PFSK-1 (cell line): ENCODE results near the gene NUDT16.

Source experiments
- POLR2AphosphoS5 ChIP-seq: IDR thresholded peaks from 2 replicates; pipeline ENCODE4 v1.6.1; 2012; ENCODE audit warnings: low read depth, mild to moderate bottlenecking, control low read depth, low read length, moderate library complexity
- REST ChIP-seq, 2 experiments: IDR thresholded peaks; 2 replicates each; pipeline versions ENCODE4 v1.6.1 to v1.8.0; 2011 to 2012; ENCODE audit warnings: low read depth in 2 of 2, low read length in 2 of 2, control low read depth in 1 of 2, inconsistent platforms in 1 of 2, mild to moderate bottlenecking in 1 of 2, moderate library complexity in 1 of 2; ENCODE audit not compliant: insufficient read depth in 1 of 2
- SIN3A ChIP-seq: IDR thresholded peaks from 2 replicates; pipeline ENCODE4 v1.6.1; 2012; ENCODE audit warnings: mild to moderate bottlenecking, low read length, moderate library complexity, borderline replicate concordance; ENCODE audit not compliant: insufficient read depth
- TAF1 ChIP-seq: IDR thresholded peaks from 2 replicates; pipeline ENCODE4 v1.6.1; 2012; ENCODE audit warnings: low read length, control low read depth, borderline replicate concordance; ENCODE audit not compliant: insufficient read depth

- TF ChIP-seq POLR2AphosphoS5 (no peak), TAF1 (no peak), REST (IDR thresholded peaks at IDR 0.05; ENCODE audit: insufficient read depth in 1 of 2, low read depth in 2 of 2, low read length in 2 of 2) (no peak), SIN3A (no peak)
These were observed 18.3 kb upstream of the NUDT16 start for GRCh38 chr3:131363275-131363674.
